Right ventricle myocardium superior (tissue), 1 donor: ENCODE data around the gene ADCY4. TPM values are rescaled to one million over a fixed set of nuclear protein-coding genes. Genes with fewer than 3 reads are reported as not detected.
A peak's percentile ranks its signal among the peaks of the same experiment; 100 is the strongest.

Source experiments
- ATAC-seq: fragments of 200-7000 bp; cut with Tn5 transposase; one replicate; pipeline ENCODE4 v1.9.1; 2020; ENCODE audit warnings: mild to moderate bottlenecking; ENCODE audit not compliant: poor library complexity
- DNase-seq: peaks from one replicate; pipeline ENCODE4 v3.0.0-alpha.2; 2020
- intact Hi-C: fragments of 100-400 bp; cut with DNase I; formaldehyde crosslinking; loops from one replicate; pipeline ENCODE4 v1.11.2; 2022
- total RNA-seq: library from RNA; stranded (reverse); fragmentation: NEBNext Ultra II Directional; extraction: Animal tissue kit (Norgen Biotek cat#: 25700); gene quantifications from one replicate; pipeline ENCODE4 v1.2.1, GENCODE V29; 2021
- donor health status: DM: no; HTN: yes; CAD: no; lungs with severe emphysema.

ADCY4 gene
- total RNA-seq, 1 donor from 2014 or later: 20.6 TPM

DNA sequence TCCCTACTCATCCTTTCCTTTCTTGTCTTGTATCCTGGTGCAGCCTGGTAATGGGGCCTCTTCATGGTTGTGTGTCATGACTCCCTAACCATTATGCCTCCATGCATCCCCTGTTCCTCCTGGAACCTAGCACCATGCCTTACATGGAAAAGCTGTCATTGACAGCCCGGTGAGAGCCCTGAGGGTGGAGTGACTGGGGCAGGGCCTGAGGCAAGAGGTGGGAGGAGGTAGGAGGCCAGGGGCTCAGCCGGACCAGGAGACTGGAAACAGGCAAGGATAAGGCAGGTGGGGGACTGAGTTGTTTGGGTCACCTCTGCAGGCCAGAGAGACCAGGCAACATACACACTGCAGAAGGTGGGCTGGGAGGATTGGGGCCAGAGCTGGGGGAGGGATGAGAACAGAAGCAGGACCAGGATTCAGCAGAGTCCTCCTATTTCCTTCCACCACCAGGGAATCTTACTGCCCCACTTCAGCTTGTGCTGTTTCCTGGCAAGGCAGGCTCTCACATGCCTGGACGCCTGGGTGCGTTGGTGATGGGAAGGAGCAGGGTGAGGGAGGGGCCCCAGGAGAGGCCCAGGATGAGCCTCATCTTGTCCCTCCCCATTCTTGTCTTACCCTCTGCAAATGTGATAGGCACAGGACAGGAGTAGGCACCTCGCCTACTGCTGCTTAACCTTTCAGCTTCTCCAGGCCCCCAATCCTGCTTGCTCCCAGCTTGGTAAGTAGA, 25.2 kb downstream of the ADCY4 start, which contains the start of gene LTB4R2:
Gene LTB4R2, plus strand, starts transcription at position 603 of the 727 bp plus-strand sequence. CDS start 525 bp downstream, outside the sequence.
- intact Hi-C loops: no loop called here
- no peak for ATAC-seq
- DNase-seq: no peak

DNA sequence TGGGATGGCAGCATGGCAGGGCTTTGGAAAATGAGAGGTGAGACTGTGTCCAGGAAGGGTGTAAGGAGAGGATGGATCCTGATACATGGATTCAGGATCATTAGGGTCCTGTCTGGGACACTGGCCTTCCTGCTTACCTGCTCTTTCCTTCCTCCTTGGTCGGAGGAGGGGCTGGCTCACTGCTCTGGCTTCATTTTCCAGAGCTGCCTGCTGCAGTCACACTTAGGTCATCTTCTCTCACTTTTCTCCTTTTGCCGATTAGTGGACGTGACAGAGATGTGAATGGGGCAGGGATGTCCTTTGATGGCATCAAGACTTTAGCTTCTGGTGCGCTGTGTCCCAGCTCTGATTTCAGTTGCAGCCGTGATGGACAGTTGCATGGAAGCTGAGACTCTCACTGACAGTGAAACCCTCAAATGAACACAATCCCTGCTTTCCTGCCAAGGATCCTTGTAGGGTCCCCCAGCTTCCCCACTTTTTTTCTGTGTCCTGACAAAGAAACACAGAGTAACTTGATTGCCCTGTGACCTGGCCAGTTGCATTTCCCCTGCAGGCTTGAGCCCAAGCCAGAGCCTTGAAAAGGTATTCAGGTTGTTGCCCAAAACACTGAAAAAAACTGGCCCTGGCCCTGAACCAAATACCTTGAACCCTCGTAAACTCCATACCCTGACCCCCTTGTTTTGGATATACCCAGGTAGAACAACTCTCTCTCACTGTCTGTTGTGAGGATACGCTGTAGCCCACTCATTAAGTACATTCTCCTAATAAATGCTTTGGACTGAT, 26.3 kb downstream of the ADCY4 start:
- DNase-seq (no peak), ATAC-seq (no peak)
- intact Hi-C loops: no loop called here

DNA sequence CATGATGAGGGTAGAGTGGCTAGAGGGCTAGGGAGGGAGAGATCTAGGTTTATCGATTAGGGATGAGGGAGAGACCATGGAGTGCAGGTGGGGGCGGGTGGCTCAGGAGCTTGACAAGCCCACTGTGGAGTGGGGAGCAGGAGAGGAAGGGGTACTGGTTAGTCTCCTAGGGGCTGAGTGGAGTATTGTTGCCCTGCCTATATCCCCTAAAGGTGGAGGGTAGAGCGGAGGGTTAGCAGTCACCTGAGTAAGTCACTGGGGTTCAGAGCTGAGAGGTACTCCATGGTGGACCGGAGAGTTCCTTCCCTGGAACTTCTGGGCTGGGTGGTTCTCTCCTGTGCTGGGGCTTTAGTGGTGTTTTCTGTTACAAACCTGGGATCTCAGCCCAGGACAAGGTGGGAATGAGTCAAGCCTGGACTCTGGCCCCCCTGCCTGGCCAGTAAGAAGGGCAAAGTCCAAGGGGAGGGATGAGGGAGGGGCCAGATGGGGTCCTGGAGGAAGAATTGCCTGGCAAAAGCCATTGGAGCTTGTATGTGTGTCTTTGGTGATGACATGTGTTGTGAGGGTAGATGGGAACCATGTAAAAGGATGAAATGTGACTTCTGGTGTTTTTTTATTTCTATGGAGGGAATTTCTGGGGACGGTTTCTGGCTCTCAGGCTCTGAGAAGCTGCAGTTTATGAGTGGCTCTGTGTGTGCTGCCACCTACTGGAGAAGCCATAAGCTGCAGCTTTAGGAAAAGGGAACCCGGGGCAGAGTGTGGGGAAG, 27.1 kb downstream of the ADCY4 start, which contains the start of gene CIDEB:
Gene CIDEB, minus strand, starts transcription at position 403 of the 767 bp plus-strand sequence. Its CDS starts 119 bp downstream, at position 284.
- ATAC-seq (peak; percentile 16), DNase-seq (peak; percentile 70)
- intact Hi-C loops: no loop called here

DNA sequence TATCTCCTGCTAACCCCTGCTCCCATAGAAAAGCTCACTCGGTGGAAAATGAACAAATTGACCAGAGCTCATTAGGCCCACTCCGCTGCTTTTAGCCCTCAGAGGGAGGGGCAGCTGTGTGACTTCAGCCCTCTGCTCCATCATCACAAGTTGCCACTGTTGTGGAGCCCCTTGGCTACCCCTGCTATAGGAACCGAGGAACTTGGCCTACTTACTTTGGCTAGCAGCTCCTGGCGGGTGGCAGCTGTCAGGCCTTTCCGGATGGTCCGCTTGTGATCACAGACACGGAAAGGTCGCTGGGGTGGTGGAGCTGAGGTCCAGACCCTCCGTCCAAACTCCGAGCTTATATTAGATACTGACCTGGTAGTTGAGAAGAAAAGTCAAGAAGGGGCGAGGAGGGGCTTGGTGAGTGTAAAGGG, 27.7 kb downstream of the ADCY4 start:
- ATAC-seq: no peak
- intact Hi-C loops: no loop called here
- DNase-seq: no peak

DNA sequence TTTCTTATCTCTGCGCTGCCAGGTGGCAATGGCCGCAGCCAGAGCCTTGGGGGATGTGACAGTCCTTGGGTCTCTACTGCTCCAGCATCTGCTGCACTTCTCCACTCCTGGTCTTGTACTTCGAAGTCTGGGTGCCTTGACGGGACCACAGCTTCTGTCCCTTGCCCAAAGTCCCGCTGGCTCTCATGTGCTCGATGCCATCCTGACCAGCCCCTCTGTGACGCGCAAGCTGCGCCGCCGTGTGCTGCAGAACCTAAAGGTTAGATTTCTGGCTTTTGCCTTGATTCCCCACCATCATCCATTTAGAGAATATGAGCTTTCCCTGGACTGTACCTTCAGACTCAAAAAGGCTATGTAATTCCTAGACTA, 30.9 kb downstream of the ADCY4 start:
- intact Hi-C loops: no loop called here
- DNase-seq: no peak
- no peak for ATAC-seq

DNA sequence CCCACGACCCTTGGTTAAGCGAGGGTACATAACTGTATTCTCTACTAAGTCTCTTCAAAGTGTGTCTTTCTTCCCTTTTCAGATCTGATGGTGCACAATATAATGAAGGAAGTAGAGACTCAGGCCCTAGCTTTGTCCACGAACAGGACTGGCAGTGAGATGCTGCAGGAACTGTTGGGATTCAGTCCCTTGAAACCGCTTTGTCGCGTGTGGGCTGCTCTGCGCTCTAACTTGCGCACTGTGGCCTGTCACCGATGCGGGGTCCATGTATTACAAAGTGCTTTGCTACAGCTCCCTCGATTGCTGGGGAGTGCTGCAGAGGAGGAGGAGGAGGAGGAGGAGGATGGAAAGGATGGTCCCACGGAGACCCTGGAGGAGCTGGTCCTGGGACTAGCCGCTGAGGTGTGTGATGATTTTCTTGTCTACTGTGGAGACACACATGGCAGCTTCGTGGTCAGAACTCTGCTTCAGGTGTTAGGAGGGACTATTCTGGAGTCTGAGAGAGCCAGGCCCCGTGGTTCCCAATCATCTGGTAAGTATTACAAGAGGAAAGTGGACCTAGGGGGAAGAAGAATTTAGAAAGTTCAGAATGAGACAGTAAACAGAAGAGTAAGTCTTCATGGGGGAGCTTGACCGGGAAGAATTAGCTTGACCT, 34.4 kb downstream of the ADCY4 start:
- intact Hi-C loops: no loop called here
- no peak for DNase-seq
- ATAC-seq: no peak

DNA sequence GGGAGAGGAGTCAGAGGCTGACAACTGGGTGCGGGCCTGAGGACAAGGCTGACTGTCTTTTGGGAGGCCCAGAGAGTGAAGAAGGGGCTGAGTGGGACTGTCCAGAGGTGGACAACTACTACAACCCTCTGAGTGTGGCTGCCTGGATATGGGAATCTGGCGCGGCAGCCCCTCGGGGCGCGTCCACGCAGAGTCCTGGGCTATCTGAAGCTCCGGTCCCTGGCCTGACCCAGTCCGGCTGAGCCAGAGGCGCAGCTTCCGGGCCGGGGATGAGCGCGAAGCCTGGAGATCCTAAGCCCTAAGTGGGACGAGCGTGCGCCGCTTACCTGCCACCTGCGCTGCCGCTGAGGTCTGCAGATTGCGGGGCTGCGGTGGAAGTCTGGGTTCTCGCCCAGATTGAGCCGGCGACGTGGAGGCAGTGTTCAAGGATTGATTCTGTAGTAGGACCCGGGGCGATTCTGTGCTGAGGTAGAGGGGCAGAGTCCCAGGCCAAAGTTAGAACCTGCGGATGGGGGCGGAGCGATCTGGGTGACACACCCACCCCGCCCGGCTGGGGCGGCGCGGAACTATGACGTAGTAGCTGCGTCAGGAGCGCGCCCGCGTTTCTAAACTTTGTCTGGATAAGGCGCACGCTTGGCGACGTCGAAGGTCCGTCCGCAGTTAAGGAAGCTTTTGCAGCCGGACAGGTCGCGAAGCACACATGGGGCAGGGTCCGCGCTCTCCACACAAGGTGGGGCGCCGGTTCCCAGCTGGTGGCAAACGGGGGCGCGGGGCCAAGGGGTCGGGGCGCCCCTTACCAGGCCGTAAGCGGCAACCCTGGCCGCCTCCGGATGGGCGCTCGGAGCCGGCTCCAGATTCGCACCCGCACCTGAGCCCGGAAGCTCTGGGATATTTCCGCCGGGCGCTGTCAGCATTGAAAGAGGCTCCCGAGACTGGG, 35.3 kb downstream of the ADCY4 start, which contains the start of the genes DHRS1 and NOP9:
Gene DHRS1, minus strand, starts transcription at position 526 of the 937 bp plus-strand sequence. CDS start 674 bp downstream, outside the sequence.
Gene NOP9, plus strand, starts transcription at position 596 of the 937 bp plus-strand sequence. Its CDS starts 105 bp downstream, at position 701.
- intact Hi-C loops: no loop called here
- DNase-seq (peak; percentile 96), ATAC-seq (peak; percentile 95)

DNA sequence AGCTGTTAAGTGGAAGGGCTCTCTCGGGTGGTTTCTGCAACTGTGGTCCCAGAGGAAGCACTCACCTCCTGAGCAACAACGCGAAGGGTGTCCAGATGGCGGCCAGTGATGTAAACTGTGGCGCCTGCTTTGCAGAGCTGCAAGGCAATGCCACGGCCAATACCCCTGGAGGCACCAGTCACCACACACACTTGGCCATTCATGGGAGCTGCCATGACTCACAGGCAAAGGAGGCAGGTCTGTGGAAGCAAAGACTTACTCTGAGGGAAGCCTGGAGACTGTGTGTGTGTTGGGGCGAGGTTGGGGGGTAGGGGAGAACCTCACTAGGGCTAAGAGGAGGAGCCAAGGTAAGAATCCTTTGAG, 36.0 kb downstream of the ADCY4 start:
- intact Hi-C loops: no loop called here
- ATAC-seq: peak; percentile 4
- DNase-seq: no peak

DNA sequence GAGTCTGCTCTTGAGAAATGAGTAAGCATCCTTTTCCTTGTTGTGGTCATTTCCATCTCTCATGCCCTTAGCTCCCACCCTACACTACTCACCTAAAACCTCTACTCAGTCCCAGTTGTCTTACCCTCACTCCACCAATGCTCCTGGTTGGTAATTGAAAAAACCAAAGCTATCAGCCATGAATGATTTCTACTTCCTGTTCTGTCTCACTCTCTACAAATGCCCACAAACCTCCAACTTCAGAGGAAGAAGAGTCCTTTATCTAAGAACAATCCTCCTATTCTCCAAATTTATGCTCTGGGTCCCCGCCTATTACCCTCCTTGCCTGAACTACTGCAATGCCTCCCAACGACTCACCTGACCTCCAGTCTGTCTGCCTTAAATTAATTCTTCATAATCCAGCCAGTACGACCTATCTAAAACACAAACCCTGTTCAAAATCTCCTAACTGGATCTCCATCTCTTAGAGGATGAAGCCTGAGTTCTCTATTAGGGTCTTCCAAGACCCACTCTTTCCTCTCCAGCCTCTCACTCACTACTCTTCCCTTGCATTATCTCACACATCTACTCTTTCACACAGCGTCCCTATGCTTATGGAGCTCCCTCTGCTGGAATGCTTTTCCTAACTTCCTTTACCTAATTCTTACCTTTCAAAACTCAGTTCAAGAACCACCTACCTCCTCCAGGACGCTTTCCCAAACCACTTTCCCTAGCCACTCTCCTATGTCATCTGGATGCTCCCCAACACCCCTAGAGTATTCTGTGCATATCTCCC, 37.5 kb downstream of the ADCY4 start:
- DNase-seq: no peak
- ATAC-seq: no peak
- intact Hi-C loops: loop anchor here (2.0 kb wide), 1 partner anchor 55 kb away; the partner anchor contains the start of gene TINF2

DNA sequence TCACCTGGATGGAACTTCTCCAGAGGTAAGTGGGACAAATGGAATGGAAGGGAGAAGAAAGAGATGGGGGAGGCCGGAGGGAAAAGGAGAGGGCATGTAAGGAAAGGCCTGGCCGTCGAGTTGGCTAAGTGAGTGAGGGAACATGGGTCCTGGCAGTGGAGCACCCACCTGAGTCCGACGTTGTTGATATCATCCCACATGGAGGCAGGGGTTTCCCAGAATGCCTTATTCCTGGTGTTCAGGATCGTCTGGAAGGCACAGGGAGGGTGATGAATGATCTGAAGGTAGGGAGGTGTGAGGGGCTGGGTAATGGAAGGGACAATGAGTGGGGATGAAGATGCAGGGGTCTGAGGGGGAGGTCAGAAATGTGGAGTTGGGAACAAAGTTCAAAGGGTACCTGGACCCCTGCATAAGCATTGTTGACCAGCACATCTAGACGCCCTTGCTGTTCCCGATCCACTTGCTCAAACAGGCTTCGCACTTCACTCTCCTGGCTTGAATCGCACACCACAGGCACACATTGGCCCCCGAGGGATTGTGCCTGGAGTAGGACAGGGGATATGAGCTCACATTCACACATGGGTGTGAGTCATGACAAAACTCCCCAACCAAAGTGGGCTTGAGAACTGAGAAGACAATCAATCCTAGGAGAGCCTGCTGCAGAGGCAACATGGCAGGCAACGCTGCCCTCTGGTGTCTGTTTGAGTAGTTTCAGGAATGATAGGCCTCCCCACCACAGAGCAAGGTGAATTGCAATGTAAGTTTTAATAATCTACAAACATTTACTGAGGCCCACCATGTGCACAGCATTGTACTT, 38.3 kb downstream of the ADCY4 start:
- intact Hi-C loops: loop anchor here (2.0 kb wide), 1 partner anchor 54 kb away; the partner anchor contains the start of gene TINF2
- DNase-seq: peak; percentile 70
- ATAC-seq: peak; percentile 62

DNA sequence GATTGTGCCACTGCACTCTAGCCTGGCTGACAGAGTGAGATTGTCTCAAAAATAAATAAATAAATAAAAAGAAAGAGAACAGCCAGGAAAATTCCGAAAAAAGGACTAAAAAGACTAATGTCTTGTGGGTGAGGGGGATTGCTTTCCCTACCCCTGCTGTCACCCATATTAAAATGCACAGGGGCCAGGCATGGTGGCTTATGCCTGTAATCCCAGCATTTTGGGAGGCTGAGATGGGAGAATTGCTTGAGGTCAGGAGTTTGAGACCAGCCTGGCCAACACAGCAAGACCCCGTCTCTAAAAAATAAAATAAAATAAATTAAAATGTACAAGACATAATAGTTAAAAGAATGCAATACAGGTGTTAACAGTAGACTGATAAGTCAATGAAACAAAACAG, 41.3 kb downstream of the ADCY4 start:
- intact Hi-C loops: loop anchor here (5.0 kb wide), 1 partner anchor 36 kb away; no protein-coding TSS in a partner anchor
- no peak for ATAC-seq
- DNase-seq: no peak

DNA sequence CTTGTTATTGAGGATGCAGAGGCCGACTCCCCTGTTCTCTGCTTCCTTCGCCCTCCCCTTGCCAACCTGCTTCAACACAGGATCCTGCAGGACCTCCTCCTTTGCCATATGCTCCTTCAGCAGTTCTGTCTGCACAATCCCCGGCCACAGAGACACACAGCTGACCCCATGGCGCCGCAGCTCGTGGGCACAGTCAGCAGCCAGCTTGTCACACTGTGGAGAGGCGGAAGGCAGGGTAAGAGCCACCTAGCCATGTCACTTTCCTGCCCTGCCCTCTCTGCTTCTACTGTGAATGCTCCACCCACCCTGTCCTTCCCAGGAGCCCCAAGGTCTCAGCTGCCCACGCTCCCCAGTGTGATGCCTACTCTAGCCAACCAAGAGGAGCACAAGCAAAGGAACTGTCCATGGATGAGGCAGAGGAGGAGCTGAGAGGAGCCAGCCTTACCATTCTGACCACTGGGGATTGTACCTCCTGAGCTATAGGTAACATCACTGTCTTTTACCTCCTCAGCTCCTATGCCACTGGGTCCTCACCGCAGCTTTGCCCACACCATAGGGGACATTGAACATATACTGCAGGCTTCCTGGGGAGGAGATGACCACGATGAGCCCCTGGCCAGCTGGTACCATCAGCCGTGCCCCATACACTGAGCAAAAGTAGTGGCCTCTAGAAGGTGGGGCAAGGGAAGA, 42.6 kb downstream of the ADCY4 start:
- no peak for DNase-seq
- intact Hi-C loops: loop anchor here (5.0 kb wide), 1 partner anchor 35 kb away; no protein-coding TSS in a partner anchor
- ATAC-seq: no peak

DNA sequence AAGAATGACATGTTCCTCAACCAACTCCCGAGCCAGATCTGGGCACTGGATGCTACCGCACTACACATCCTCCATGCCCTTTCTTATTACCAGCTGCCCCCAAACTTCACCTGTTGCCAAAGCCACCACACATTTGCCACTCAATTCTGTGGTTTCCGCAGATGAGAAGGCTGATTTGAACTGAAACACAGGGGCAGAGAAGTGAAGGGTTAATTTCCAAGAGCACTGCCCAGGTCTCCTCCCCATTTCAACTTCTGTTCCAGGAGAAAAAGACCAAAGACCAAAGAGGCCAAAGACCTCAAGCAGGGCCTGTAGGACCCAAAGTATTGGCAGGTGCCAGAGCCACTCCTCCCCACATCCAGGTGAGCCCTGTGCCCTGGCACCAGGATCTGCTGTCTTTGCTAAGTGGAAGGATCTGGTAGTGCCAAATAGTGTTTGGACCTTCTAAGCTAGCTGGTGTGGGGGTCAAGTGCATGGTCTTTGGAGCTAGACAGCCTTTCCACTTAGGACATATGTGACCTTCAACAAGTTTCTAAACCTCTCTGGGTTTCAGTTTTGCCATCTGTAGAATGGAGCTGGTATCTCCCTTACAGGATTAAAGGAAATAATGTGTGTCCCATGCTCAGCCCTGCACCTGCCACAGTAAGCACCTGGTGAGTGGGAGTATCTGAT, 43.3 kb downstream of the ADCY4 start:
- ATAC-seq: no peak
- DNase-seq: no peak
- intact Hi-C loops: loop anchor here (5.0 kb wide), 1 partner anchor 34 kb away; no protein-coding TSS in a partner anchor

DNA sequence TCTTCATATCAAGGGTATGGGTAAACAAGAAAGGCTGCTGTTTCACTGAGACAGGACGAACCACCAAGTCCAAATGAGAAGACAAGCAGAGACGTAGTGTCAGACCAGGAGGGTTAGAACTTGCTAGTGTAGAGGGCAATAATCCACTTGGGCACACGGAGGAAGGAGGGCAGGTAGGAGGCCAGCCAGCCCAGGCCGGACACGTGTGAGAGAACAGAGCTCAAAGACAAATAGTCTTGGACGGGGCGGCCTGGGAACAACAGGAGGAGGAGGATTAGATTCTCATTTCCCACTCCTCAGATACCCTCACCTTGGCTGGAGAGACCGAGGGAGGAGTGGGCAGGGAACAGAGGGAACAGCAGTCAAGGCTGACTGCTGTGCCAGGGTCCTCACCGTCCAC, 44.1 kb downstream of the ADCY4 start:
- intact Hi-C loops: loop anchor here (5.0 kb wide), 1 partner anchor 33 kb away; no protein-coding TSS in a partner anchor
- DNase-seq (no peak), ATAC-seq (no peak)
